NOMO-1 treated with DMSO at 0.1 percent for 48 hours (cell line): ENCODE data around the gene NUBPL.
"Not testable (repeated sequence)": the region's sequence is repeated elsewhere in the genome, so short reads cannot be mapped to it uniquely, and the experiment has no call there.

Experiments used
- DNase-seq: peaks from one replicate; lab custom pipeline; 2025; ENCODE audit not compliant: unreplicated experiment; lab: John Stamatoyannopoulos, UW

The NUBPL gene

GRCh38 chr14:31868096-31868495 is 306.9 kb downstream of the NUBPL start:
- not testable (repeated sequence) for DNase-seq

DNA sequence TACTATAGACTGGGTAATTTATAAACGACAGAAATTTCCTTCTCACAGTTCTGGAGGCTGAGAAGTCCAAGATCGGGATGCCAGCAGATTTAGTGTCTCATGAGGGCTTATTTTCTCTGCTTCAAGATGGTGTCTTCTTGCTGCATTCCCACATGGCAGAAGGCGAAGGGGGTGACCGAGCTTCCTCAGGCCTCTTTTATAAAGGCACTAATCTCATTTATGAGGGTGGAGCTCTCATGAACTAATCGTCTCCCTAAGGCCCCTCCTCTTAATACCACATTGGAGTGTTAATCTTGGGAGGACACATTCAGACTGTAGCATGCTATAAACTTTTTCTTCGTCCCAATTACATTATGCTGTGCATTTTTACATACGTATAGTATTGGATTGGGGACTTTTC is 315.5 kb downstream of the NUBPL start:
- DNase-seq: no peak

DNA sequence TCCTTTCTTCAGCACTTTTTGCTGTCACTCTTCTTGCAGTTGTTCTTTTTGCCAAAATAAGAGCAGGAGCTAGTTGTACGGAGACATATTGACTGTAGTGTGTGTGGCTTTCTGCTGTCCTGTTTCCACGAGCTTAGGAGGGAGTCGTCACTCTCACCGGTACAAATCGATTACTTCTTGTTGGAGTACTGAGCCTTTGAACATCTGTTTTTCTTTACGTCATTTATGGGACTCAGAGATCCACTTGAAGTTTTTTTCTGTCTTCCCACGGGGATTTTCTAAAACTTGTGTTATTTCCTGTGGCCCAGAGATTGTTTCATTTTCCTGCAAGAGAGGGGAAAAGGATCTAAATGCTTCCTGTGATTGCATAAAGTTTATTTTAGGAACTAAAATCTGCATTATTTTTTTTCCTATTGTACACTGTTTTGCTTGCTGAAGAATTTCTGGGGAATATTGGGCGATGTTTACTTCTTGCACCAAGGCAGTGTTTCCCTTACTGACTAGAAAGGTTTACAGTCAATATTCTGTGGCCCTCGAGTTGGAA is 316.1 kb downstream of the NUBPL start:
- DNase-seq: no peak

- DNase-seq: no peak
Measured at GRCh38 chr14:31879661-31880348, 318.6 kb downstream of the NUBPL start.

GRCh38 chr14:31880935-31881334 is 319.7 kb downstream of the NUBPL start:
- DNase-seq: no peak

GRCh38 chr14:31881531-31882310 is 320.5 kb downstream of the NUBPL start:
- DNase-seq: no peak

DNA sequence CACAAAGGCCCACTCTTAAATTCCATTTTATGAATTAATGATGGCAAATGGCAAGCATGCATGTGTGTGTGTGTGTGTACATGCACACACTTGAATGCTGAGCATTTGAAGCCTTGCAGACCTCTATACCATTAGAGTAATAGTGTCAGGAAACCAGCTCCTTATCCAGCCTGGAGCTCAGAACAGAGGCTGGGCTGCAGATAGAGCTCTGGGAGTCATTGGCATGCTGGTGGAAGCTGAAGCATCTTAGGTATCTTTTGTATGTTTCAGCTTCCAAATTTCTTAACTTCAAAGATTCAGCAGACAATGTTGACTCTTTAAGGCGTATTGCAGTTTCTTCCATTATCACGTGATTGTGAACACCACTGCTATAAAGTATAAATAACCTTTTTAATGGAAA is 323.0 kb downstream of the NUBPL start:
- DNase-seq: no peak

DNA sequence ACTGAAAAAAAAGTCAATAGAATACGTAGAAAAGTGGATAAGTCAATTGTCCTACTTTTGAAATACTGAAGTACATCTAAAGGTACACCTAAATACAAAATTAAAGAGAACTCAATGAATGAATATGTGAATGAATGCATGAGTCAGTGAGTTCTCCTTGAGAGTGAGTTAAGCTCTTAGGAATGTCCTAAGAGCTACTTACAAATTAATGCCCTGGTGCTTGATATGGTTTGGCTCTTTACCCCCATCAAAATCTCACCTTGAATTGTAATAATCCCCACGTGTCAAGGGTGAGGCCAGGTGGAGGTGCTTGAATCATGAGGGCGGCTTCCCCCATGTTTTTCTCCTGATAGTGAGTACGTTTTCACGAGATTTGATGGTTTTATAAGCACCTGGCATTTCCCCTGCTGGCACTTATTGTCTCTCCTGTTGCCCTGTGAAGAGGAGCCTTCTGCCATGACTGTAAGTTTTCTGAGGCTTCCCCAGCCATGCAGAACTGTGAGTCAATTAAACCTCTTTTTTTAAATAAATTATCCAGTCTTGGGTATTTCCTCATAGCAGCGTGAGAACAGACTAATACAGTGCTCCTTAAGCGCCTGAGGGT is 323.7 kb downstream of the NUBPL start:
- no peak for DNase-seq

DNA sequence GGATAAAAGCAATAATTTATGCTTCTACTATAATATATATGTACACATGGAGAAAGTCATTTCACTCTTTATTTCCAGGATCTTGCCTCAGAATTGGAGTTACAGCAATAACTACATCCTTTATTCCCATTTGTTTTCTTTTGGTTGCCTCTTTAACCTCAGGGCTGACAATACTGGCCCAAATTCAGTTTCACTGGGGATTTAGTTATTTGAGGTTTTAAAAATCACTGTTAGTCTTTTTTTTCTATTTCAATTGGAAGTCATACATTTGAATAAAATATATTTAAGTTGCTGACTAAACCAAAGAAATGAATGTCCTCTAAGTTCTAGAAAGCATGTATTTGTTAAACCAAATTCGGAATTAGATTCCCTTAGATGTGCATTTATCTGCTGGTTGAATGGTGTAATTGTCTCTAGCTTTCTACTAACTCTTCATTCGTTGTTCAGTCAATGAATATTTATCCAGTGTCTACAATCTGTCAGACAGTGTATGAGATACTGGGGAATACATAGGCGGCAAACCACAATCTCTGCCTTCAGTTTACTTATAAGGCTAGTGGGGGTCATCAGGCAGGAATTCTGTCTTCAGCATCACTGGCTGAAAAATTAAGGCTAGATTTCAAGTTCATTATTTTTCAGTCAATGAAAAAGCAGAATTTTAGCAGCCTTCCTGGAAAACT is 325.1 kb downstream of the NUBPL start:
- no peak for DNase-seq

DNA sequence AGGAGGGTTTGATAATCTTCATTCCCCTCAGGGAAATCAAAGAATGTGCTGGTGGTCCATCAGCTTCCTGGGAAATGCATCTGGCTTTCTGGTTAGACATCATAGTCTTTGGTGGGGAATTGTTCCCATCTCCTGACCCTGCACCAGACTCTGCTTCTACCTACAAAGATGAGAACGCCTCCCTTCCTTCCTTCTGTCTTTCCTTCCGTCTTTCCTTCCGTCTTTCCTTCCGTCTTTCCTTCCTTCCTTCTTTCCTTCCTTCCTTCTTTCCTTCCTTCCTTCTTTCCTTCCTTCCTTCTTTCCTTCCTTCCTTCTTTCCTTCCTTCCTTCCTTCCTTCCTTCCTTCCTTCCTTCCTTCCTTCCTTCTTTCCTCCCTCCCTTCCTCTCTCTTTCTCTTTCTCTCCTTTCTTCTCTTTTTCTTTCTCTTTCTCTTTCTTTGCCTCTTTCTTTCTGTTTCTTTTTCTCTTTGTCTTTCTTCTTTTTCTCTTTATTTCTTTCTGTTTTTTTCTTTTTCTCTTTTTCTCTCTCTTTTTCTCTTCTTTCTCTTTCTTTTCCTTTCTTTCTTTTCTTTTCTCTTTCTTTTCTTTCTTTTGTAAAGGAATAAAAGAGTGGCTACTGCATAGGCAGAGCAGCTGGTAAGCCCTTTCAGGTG is 326.9 kb downstream of the NUBPL start:
- DNase-seq: no peak

DNA sequence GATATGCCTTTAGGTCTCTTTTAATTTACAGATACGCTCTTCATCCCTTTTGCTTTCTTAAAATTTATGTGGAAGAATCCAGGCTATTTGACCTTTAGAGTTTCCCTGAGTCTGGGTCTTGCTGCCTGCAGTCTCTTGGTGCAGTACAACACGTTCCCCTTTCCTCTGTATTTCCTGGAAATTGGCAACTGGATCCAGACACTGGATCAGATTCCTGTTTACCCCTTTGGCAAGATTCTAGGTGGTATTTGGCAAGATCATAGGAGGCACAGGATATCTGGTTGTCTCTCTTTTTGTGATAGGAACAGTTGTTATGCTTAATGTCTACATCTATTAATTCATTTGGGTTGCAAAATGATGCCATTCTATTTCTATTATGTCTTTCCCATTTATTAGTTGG is 328.1 kb downstream of the NUBPL start:
- no peak for DNase-seq

DNA sequence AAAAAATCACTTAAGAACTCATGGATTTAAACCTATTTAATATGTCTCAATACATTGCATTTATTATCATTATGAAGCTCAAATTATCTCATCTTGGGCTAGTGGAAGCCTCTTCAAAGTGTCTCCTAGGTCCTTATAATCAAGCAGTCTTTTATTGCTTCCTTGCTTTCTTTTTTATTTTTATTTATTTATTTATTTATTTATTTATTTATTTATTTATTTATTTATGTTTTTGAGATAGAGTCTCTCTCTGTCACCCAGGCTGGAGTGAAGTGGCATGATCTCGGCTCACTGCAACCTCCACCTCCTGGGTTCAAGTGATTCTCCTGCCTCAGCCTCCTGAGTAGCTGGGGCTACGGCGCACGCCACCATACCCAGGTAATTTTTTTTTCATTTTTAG is 329.0 kb downstream of the NUBPL start:
- DNase-seq: not testable (repeated sequence)

DNA sequence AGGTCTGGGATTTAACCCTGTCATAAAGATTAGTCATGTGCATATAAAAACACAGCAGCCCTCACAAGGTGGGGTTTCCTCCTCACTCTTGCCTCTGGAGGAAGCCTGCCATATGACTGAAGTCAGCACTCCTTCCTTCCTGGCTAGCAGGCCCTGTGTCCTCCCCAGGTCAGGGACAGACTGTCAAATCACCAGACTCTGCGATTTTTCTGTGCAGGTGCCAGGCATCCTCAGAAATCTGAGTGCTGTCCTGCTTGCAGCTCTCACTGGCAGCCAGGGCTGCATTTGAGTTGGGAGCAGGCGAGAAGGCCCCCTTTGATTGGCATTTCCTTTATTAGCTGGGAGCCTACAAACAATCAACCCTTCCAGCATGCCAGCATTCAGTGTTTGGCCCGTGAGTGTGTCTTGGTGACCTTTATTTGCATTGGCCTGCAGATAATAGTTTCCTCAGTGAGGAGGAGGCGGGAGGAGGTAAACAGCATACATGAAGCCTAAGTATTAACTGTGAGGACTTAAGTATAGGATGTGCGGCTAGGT is 332.1 kb downstream of the NUBPL start:
- no peak for DNase-seq

GRCh38 chr14:31894351-31894750 is 333.1 kb downstream of the NUBPL start:
- no peak for DNase-seq

DNA sequence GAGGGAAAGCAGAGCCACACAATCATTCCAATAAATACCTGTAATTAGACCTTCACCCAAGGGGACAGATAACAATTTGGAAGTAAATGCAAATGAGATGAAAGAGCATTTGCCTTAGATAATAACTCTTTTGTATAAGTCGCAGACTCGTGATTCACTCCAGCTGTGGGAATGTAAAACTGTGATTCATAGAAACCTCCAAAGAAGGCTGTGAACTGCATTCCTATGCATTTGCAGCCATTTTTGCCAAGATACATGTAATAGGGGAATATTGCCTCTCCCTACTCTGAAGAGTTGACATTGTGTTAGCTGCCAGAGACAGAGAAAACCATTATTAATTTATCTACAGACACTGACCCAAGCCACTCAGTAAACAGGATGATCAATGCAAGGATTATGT is 334.0 kb downstream of the NUBPL start:
- DNase-seq: no peak

DNA sequence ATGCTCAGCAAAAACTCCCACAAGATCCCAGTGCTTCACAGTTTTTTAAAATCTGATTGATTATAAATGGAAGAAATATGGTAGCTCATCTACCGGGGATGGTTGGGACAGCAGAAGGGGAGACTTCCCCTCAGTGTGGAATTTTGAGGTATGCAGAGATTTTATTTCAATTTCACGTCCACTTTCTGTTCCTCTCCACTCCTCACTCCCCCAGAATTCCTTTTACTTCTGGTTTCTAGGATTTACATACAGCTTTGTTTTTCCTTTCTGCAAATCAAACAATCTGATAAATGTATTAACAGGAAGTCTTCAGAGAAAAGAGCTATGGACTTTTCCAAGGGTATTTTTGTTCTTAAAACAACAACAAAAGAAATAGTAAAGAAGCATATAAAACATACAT is 334.4 kb downstream of the NUBPL start:
- DNase-seq: no peak

DNA sequence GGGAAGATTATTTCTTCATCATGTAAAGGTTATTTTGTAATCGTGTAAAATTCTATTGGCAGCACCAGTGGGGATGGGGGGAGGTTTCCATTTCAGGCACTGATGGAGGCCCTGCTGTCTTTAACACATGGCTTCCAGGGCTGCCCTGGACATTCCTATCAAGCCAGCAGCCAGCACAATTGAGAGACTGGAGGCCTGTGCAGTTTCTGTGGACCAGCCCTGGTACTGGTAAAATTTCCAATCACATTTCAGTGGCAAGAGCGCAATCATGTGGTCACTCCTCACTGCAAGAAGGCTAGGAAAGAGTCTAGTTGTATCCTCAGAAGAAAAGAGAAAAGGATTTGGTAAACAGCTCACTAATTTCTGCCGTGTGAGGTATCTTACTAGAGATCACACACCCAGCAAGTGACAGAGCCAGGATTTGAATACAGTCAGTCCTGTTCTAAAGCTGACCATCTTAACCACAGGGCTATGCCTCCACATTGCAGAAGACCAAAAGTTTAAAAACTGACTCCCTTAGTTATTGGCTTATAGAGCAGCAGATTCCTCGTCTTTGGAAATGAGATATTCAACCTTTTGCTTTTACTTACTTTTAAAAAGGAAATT is 336.5 kb downstream of the NUBPL start:
- peak; percentile 7 for DNase-seq

DNA sequence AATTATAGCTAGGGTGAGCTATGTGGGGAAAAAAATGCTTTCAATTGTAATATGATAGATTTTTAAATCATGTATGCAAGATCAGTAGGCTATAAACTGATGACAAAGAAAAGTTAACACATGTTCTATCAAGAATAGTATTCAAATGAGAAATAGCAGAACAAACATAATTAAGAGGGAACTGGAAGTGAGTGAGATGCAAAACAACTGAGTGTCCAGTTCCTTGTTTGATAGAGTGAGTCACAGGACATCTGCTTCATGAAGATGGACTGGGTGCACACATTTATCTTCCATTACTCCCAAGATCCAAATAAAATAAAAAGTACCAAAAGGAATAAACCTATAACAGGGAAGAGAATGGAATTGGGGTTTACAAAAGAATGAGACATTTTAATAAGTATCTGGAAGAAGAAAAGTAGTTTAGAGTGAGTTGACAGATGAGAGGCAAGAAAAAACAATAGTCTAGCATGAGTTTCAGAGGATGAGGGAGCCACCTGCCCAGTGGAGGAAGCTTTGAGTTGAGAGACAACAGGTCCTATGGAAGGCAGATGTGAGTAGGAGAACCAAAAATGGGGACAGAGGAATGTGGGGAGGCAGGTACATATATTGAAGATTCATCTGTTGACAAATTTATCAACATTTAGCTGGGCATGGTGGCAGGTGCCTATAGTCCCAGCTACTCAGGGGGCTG is 337.8 kb downstream of the NUBPL start:
- DNase-seq: peak; percentile 26

DNA sequence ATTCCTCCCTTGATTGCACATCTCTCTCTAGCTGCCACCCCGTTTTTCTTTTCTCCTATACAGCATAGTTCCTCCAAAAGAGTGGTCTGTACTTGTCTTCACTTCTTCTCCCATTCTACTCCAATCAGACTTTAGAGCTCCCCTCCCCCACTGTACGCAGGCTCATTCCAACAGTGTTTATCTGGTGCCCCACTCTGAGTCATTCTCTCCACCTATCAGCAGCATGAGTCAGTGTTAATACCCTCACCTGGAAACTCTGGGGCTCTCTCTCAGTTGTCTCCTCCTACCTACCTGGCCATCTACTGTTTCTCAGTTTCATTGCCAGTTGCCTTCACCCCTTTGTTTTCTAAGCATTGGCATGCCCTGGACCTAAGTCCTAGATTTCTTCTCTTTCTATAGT is 340.8 kb downstream of the NUBPL start:
- no peak for DNase-seq
